HG03175 (cell line): Measurements from ENCODE around the gene MFSD12.

ENCODE experiments used
- ATAC-seq: cut with Tn5 transposase; IDR thresholded peaks from one replicate; pipeline ENCODE4 v1.9.1; 2021; ENCODE audit warnings: mild to moderate bottlenecking, moderate library complexity; ENCODE audit not compliant: unreplicated experiment

MFSD12 gene

GRCh38 chr19:3557461-3558248 lies at the start of gene MFSD12:
Gene MFSD12 (minus strand): TSS chr19:3557586. CDS start chr19:3557403, 183 bp downstream.
- peak; percentile 89 for ATAC-seq

GRCh38 chr19:3606690-3607289 lies 49.4 kb upstream of the MFSD12 start, which contains the start of gene TBXA2R:
Gene TBXA2R (minus strand): TSS chr19:3606875. CDS start chr19:3600634, 6,241 bp downstream.
- no peak for ATAC-seq

- ATAC-seq = no peak
Observed at GRCh38 chr19:3606174-3606689, 48.8 kb upstream of the MFSD12 start.

- no peak for ATAC-seq
Observed at GRCh38 chr19:3605770-3606169, 48.4 kb upstream of the MFSD12 start.

GRCh38 chr19:3605361-3605760 lies 48.0 kb upstream of the MFSD12 start:
- no peak for ATAC-seq

- ATAC-seq = no peak
Observed at GRCh38 chr19:3604987-3605343, 47.6 kb upstream of the MFSD12 start.

- no peak for ATAC-seq
Observed at GRCh38 chr19:3604227-3604986, 47.0 kb upstream of the MFSD12 start.

GRCh38 chr19:3603121-3603811 lies 45.9 kb upstream of the MFSD12 start:
- no peak for ATAC-seq

- no peak for ATAC-seq
Observed at GRCh38 chr19:3601021-3601420, 43.6 kb upstream of the MFSD12 start.

GRCh38 chr19:3599776-3600187 lies 42.4 kb upstream of the MFSD12 start:
- ATAC-seq = no peak

GRCh38 chr19:3595521-3596061 lies 38.2 kb upstream of the MFSD12 start:
- ATAC-seq = no peak

- no peak for ATAC-seq
Observed at GRCh38 chr19:3593156-3593555, 35.8 kb upstream of the MFSD12 start.

GRCh38 chr19:3591876-3592613 lies 34.7 kb upstream of the MFSD12 start:
- no peak for ATAC-seq

GRCh38 chr19:3590991-3591659 lies 33.7 kb upstream of the MFSD12 start:
- no peak for ATAC-seq

GRCh38 chr19:3589949-3590348 lies 32.6 kb upstream of the MFSD12 start:
- ATAC-seq = no peak

GRCh38 chr19:3589439-3589838 lies 32.1 kb upstream of the MFSD12 start:
- ATAC-seq = no peak

GRCh38 chr19:3586707-3587346 lies 29.4 kb upstream of the MFSD12 start:
- ATAC-seq = no peak

- no peak for ATAC-seq
Observed at GRCh38 chr19:3586127-3586626, 28.8 kb upstream of the MFSD12 start.
